LNCaP clone FGC (cell line): ENCODE measurements around the gene NDUFB3.

Source experiments
- DNase-seq: peaks from one replicate; pipeline ENCODE4 v3.0.0-alpha.2; 2011; ENCODE audit warnings: low read depth
- H3K4me3 ChIP-seq: 2 replicates; pipeline ENCODE4 v1.5.1; 2011; ENCODE audit warnings: mild to moderate bottlenecking, low read depth, low read length, control low read depth
- TF ChIP-seq, protein P1 (sequence below): IDR thresholded peaks from 2 replicates; pipeline ENCODE4 v1.5.1; 2012; ENCODE audit warnings: mild to moderate bottlenecking; ENCODE audit not compliant: control insufficient read depth, insufficient read depth; ENCODE audit errors: extremely low read depth

Gene NDUFB3

GRCh38 chr2:201118961-201119854, 47.4 kb downstream of the NDUFB3 start:
- no peak for DNase-seq
- peak overlapping the region; percentile 65 for H3K4me3 ChIP-seq
- TF ChIP-seq, protein P1, sequence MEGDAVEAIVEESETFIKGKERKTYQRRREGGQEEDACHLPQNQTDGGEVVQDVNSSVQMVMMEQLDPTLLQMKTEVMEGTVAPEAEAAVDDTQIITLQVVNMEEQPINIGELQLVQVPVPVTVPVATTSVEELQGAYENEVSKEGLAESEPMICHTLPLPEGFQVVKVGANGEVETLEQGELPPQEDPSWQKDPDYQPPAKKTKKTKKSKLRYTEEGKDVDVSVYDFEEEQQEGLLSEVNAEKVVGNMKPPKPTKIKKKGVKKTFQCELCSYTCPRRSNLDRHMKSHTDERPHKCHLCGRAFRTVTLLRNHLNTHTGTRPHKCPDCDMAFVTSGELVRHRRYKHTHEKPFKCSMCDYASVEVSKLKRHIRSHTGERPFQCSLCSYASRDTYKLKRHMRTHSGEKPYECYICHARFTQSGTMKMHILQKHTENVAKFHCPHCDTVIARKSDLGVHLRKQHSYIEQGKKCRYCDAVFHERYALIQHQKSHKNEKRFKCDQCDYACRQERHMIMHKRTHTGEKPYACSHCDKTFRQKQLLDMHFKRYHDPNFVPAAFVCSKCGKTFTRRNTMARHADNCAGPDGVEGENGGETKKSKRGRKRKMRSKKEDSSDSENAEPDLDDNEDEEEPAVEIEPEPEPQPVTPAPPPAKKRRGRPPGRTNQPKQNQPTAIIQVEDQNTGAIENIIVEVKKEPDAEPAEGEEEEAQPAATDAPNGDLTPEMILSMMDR: no peak

GRCh38 chr2:201122276-201122675, 50.5 kb downstream of the NDUFB3 start:
- no peak for DNase-seq
- H3K4me3 ChIP-seq: no peak overlapping the region
- TF ChIP-seq, protein P1: no peak

GRCh38 chr2:201126308-201127151, 54.7 kb downstream of the NDUFB3 start:
- no peak for DNase-seq
- TF ChIP-seq, protein P1: no peak
- H3K4me3 ChIP-seq: no peak overlapping the region

- no peak for DNase-seq
- TF ChIP-seq, protein P1: no peak
- no peak overlapping the region for H3K4me3 ChIP-seq
These were observed 55.3 kb downstream of the NDUFB3 start for GRCh38 chr2:201127152-201127511.

DNA sequence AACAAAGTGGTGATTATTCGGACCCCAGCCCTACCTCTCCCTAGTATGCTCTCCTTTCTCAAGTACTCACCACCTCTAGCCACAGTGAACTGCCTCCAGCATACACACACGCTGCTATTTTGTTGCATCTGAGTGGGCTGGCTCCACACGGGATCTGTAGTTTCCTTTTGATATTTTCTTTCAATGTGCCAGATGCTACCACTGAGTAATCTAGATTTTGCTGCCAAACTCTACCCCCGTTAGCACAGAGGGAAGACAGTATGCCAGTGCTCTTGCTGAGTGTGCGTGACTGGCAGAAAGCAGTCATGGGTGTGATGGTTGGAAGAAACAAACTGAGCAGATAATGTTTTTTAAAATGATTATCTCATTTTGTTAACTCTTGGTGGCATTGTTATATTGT, 55.8 kb downstream of the NDUFB3 start:
- TF ChIP-seq, protein P1: no peak
- no peak overlapping the region for H3K4me3 ChIP-seq
- DNase-seq: no peak

GRCh38 chr2:201128033-201128432, 56.2 kb downstream of the NDUFB3 start:
- TF ChIP-seq, protein P1: no peak
- no peak overlapping the region for H3K4me3 ChIP-seq
- DNase-seq: no peak
